ENCODE results near the gene TRIL. TPM values are rescaled to one million over a fixed set of nuclear protein-coding genes. Genes with fewer than 3 reads are reported as not detected.

The TRIL gene
- total RNA-seq, 1 experiment from 2014 or later: 0.47 TPM

GRCh38 chr7:28954946-28955345 lies 3.2 kb downstream of the TRIL start:
- DNase-seq: no peak
- H3K4me1 Mint-ChIP-seq (ENCODE audit: low read depth, unreplicated experiment): peaks cover 13% of the 10 kb centered on the region
- H3K36me3 Mint-ChIP-seq (ENCODE audit: insufficient read depth, unreplicated experiment): peaks cover 21% of the 10 kb centered on the region
- H3K27ac Mint-ChIP-seq (ENCODE audit: unreplicated experiment): peak overlapping the region; percentile 35
- H3K9me3 Mint-ChIP-seq (ENCODE audit: low read depth, unreplicated experiment): no peaks in the 10 kb centered on the region
- intact Hi-C loops (cut with micrococcal nuclease; ENCODE audit: unreplicated experiment): loop anchor here (1.0 kb wide), 1 partner anchor 33 kb away; no protein-coding TSS in a partner anchor
- no peak for TF ChIP-seq CTCF (IDR thresholded peaks at IDR 0.05; ENCODE audit: unreplicated experiment)
- CTCF ChIA-PET: interaction anchor here (2.8 to 3.0 kb wide), 2 partner anchors 28 to 32 kb away, joined by 48 to 65 read pairs; no protein-coding TSS in a partner anchor
- H3K4me3 Mint-ChIP-seq (ENCODE audit: low read depth, unreplicated experiment): peak overlapping the region; percentile 93
- TSS peak; percentile 63 for BruUV-seq (replicated peaks)
- H3K27me3 Mint-ChIP-seq (ENCODE audit: unreplicated experiment): no peaks in the 10 kb centered on the region

DNA sequence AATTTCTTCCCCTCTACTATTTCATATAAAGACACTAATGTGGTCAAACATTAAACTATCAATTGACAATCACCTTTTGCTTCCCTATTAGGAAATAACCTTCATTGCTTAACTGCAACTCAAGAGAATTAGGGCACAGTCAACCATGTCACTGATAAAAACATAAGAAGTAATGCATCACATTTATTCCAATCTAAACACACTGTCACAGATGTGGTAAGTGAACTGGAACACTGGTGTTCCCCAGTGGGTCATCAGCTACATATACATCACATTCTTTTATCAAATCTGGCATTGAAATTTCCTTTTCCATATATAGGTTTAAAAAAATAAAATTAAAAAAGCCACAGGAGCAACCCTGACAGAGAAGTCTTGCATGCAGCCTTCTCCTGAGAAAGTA lies 3.7 kb downstream of the TRIL start:
- H3K27me3 Mint-ChIP-seq (ENCODE audit: unreplicated experiment): no peaks in the 10 kb centered on the region
- no peaks in the 10 kb centered on the region for H3K9me3 Mint-ChIP-seq (ENCODE audit: low read depth, unreplicated experiment)
- intact Hi-C loops (cut with micrococcal nuclease; ENCODE audit: unreplicated experiment): no loop called here
- CTCF ChIA-PET: no interaction called here
- H3K4me3 Mint-ChIP-seq (ENCODE audit: low read depth, unreplicated experiment): no peak overlapping the region
- peaks cover 13% of the 10 kb centered on the region for H3K4me1 Mint-ChIP-seq (ENCODE audit: low read depth, unreplicated experiment)
- peaks cover 21% of the 10 kb centered on the region for H3K36me3 Mint-ChIP-seq (ENCODE audit: insufficient read depth, unreplicated experiment)
- no TSS peak for BruUV-seq (replicated peaks)
- TF ChIP-seq CTCF (IDR thresholded peaks at IDR 0.05; ENCODE audit: unreplicated experiment): no peak
- DNase-seq: no peak
- H3K27ac Mint-ChIP-seq (ENCODE audit: unreplicated experiment): no peak overlapping the region

DNA sequence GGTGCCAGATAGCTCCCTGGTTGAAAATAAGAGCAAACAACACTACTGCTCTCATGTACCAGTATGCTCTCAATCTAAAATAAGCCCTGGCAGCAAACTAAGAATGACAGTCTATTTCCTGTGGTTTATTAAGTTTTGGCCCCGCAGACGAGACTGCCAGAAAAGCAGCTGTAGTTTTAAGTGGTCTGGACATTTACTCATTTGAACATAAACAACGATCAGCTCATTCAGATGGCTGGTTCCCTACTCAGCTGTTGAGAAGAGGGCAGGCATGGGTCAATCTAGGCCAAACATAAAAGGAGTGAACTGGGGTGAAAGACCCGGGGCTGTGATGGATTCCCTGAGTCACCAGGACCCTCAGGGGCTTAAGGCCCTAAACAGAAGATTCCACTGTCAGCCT lies 4.5 kb downstream of the TRIL start:
- no peak for TF ChIP-seq CTCF (IDR thresholded peaks at IDR 0.05; ENCODE audit: unreplicated experiment)
- intact Hi-C loops (cut with micrococcal nuclease; ENCODE audit: unreplicated experiment): no loop called here
- H3K4me1 Mint-ChIP-seq (ENCODE audit: low read depth, unreplicated experiment): peaks cover 19% of the 10 kb centered on the region
- no peaks in the 10 kb centered on the region for H3K27me3 Mint-ChIP-seq (ENCODE audit: unreplicated experiment)
- DNase-seq: no peak
- no peak overlapping the region for H3K27ac Mint-ChIP-seq (ENCODE audit: unreplicated experiment)
- H3K9me3 Mint-ChIP-seq (ENCODE audit: low read depth, unreplicated experiment): no peaks in the 10 kb centered on the region
- H3K36me3 Mint-ChIP-seq (ENCODE audit: insufficient read depth, unreplicated experiment): peaks cover 21% of the 10 kb centered on the region
- CTCF ChIA-PET: interaction anchor here (0.8 to 1.3 kb wide), 2 partner anchors 32 to 153 kb away, joined by 3 to 5 read pairs; no protein-coding TSS in a partner anchor
- no TSS peak for BruUV-seq (replicated peaks)
- H3K4me3 Mint-ChIP-seq (ENCODE audit: low read depth, unreplicated experiment): no peak overlapping the region

DNA sequence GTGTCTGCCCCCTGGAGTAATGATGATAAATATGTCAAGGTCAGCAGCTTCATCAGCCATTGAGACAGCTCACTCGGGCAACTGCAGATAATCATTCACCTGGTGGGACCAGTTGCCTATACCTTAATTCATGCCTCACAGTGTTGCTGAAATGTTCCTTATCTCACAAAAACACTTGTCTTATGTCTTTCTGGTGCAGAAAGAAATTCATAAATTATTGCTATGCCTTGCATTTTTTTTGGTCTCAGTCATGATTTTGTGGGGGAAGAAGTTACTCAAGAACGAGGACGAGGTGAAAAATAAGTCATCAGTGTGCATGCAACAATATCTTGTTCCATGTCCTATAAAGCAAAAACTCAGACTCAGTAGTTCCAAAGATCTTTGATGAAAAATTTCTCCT lies 16.0 kb downstream of the TRIL start:
- H3K36me3 Mint-ChIP-seq (ENCODE audit: insufficient read depth, unreplicated experiment): no peaks in the 10 kb centered on the region
- DNase-seq: no peak
- H3K27me3 Mint-ChIP-seq (ENCODE audit: unreplicated experiment): no peaks in the 10 kb centered on the region
- CTCF ChIA-PET: interaction anchor here (0.6 to 1.8 kb wide), 2 partner anchors 15 to 359 kb away, joined by 5 to 8 read pairs; no protein-coding TSS in a partner anchor
- no peak overlapping the region for H3K27ac Mint-ChIP-seq (ENCODE audit: unreplicated experiment)
- no peak for TF ChIP-seq CTCF (IDR thresholded peaks at IDR 0.05; ENCODE audit: unreplicated experiment)
- H3K4me1 Mint-ChIP-seq (ENCODE audit: low read depth, unreplicated experiment): no peaks in the 10 kb centered on the region
- no peaks in the 10 kb centered on the region for H3K9me3 Mint-ChIP-seq (ENCODE audit: low read depth, unreplicated experiment)
- BruUV-seq (replicated peaks): no TSS peak
- H3K4me3 Mint-ChIP-seq (ENCODE audit: low read depth, unreplicated experiment): no peak overlapping the region
- intact Hi-C loops (cut with micrococcal nuclease; ENCODE audit: unreplicated experiment): no loop called here
